Immature natural killer cell (primary cell): ENCODE data around the gene RNASEH2B. TPM values are rescaled to one million over a fixed set of nuclear protein-coding genes. Genes with fewer than 3 reads are reported as not detected.

ENCODE experiments used
- DNase-seq, 3 donors: peaks; one replicate each; pipeline ENCODE4 v3.0.0; 2022; ENCODE audit warnings: mixed read lengths in 1 of 3
- H3K27ac Mint-ChIP-seq, 6 donors: one replicate each; pipeline ENCODE4 v1.8.0; 2020; ENCODE audit warnings: mixed read lengths in 6 of 6, mild to moderate bottlenecking in 5 of 6, inconsistent platforms in 4 of 6, moderate library complexity in 3 of 6
- H3K27me3 Mint-ChIP-seq, 3 donors: one replicate each; pipeline ENCODE4 v1.8.0; 2020 to 2021; ENCODE audit warnings: low read depth in 3 of 3, mild to moderate bottlenecking in 3 of 3, mixed read lengths in 3 of 3, moderate library complexity in 3 of 3, inconsistent platforms in 1 of 3
- H3K36me3 Mint-ChIP-seq, 3 donors: one replicate each; pipeline ENCODE4 v1.8.0; 2020; ENCODE audit warnings: mixed read lengths in 3 of 3, inconsistent platforms in 2 of 3, mild to moderate bottlenecking in 2 of 3
- H3K4me1 Mint-ChIP-seq, 2 donors: one replicate each; pipeline ENCODE4 v1.8.0; 2020; ENCODE audit warnings: inconsistent platforms in 2 of 2, mild to moderate bottlenecking in 2 of 2, mixed read lengths in 2 of 2, moderate library complexity in 1 of 2
- H3K4me3 Mint-ChIP-seq, 5 donors: one replicate each; pipeline ENCODE4 v1.8.0; 2020; ENCODE audit warnings: mild to moderate bottlenecking in 5 of 5, mixed read lengths in 5 of 5, inconsistent platforms in 3 of 5, moderate library complexity in 3 of 5
- H3K9me3 Mint-ChIP-seq, 6 donors: one replicate each; pipeline ENCODE4 v1.8.0; 2020; ENCODE audit warnings: mild to moderate bottlenecking in 6 of 6, mixed read lengths in 6 of 6, inconsistent platforms in 4 of 6, moderate library complexity in 3 of 6
- polyA plus RNA-seq, 3 donors: library from polyadenylated mRNA; unstranded; fragments of 300-500 nt; fragmentation: Illumina TruSeq; gene quantifications; one replicate each; pipeline ENCODE4 v1.2.3, GENCODE V29; 2021

RNASEH2B gene
- polyA plus RNA-seq, 3 donors from 2014 or later = 52.9 to 70.5 (median 66.5) TPM

- peaks cover 22 to 31% of the 10 kb centered on the region in 2 donors for H3K4me1 Mint-ChIP-seq
- H3K36me3 Mint-ChIP-seq = peaks cover 0 to 7% (median 0%) of the 10 kb centered on the region in 3 donors
- no peak for DNase-seq
- no peaks in the 10 kb centered on the region for H3K9me3 Mint-ChIP-seq
- H3K27ac Mint-ChIP-seq = no peak overlapping the region
- H3K27me3 Mint-ChIP-seq = peaks cover 3 to 5% (median 5%) of the 10 kb centered on the region in 3 donors
- H3K4me3 Mint-ChIP-seq = no peak overlapping the region
These were observed 85.1 kb downstream of the RNASEH2B start for GRCh38 chr13:50994651-50995050.

GRCh38 chr13:50995854-50996253 lies 86.3 kb downstream of the RNASEH2B start:
- H3K9me3 Mint-ChIP-seq = no peaks in the 10 kb centered on the region
- peaks cover 22 to 27% of the 10 kb centered on the region in 2 donors for H3K4me1 Mint-ChIP-seq
- peaks cover 0 to 7% (median 0%) of the 10 kb centered on the region in 3 donors for H3K36me3 Mint-ChIP-seq
- peaks cover 0 to 4% (median 3%) of the 10 kb centered on the region in 3 donors for H3K27me3 Mint-ChIP-seq
- no peak overlapping the region for H3K27ac Mint-ChIP-seq
- no peak overlapping the region for H3K4me3 Mint-ChIP-seq
- DNase-seq = no peak

GRCh38 chr13:50998326-50998725 lies 88.7 kb downstream of the RNASEH2B start:
- Mint-ChIP-seq H3K4me1 (peaks cover 2 to 3% of the 10 kb centered on the region in 2 donors), H3K36me3 (peaks cover 0 to 7% (median 0%) of the 10 kb centered on the region in 3 donors), H3K4me3 (no peak overlapping the region), H3K27me3 (peaks cover 4 to 9% (median 5%) of the 10 kb centered on the region in 3 donors), H3K27ac (no peak overlapping the region), H3K9me3 (no peaks in the 10 kb centered on the region)
- no peak for DNase-seq

GRCh38 chr13:50999641-51000040 lies 90.0 kb downstream of the RNASEH2B start:
- Mint-ChIP-seq H3K27me3 (peaks cover 6 to 15% (median 9%) of the 10 kb centered on the region in 3 donors), H3K27ac (no peak overlapping the region), H3K4me3 (no peak overlapping the region), H3K36me3 (peaks cover 0 to 7% (median 0%) of the 10 kb centered on the region in 3 donors), H3K9me3 (no peaks in the 10 kb centered on the region), H3K4me1 (no peaks in the 10 kb centered on the region)
- DNase-seq = no peak

- Mint-ChIP-seq H3K27ac (no peak overlapping the region), H3K4me3 (no peak overlapping the region)
These were observed 90.5 kb downstream of the RNASEH2B start for GRCh38 chr13:51000061-51000460.

GRCh38 chr13:51000571-51001260 lies 91.1 kb downstream of the RNASEH2B start:
- Mint-ChIP-seq H3K4me3 (no peak overlapping the region), H3K27ac (no peak overlapping the region), H3K4me1 (no peaks in the 10 kb centered on the region), H3K9me3 (no peaks in the 10 kb centered on the region), H3K36me3 (peaks cover 0 to 7% (median 0%) of the 10 kb centered on the region in 3 donors), H3K27me3 (peaks cover 7 to 16% (median 9%) of the 10 kb centered on the region in 3 donors)
- DNase-seq = no peak

More at GRCh38 chr13:51000061-51000460, 90.5 kb downstream of the RNASEH2B start:
- Mint-ChIP-seq H3K27me3 (peaks cover 6 to 16% (median 9%) of the 10 kb centered on the region in 3 donors), H3K36me3 (peaks cover 0 to 7% (median 0%) of the 10 kb centered on the region in 3 donors), H3K4me1 (no peaks in the 10 kb centered on the region), H3K9me3 (no peaks in the 10 kb centered on the region)
- no peak for DNase-seq

GRCh38 chr13:51001335-51001734 lies 91.7 kb downstream of the RNASEH2B start:
- Mint-ChIP-seq H3K9me3 (no peaks in the 10 kb centered on the region), H3K36me3 (peaks cover 0 to 7% (median 0%) of the 10 kb centered on the region in 3 donors), H3K4me1 (no peaks in the 10 kb centered on the region), H3K27ac (no peak overlapping the region), H3K27me3 (peaks cover 7 to 16% (median 9%) of the 10 kb centered on the region in 3 donors), H3K4me3 (no peak overlapping the region)
- DNase-seq = no peak

- no peak for DNase-seq
- no peaks in the 10 kb centered on the region for H3K9me3 Mint-ChIP-seq
- H3K4me3 Mint-ChIP-seq = no peak overlapping the region
- no peak overlapping the region for H3K27ac Mint-ChIP-seq
- peaks cover 0 to 4% (median 0%) of the 10 kb centered on the region in 3 donors for H3K36me3 Mint-ChIP-seq
- H3K4me1 Mint-ChIP-seq = no peaks in the 10 kb centered on the region
- H3K27me3 Mint-ChIP-seq = peaks cover 7 to 16% (median 9%) of the 10 kb centered on the region in 3 donors
These were observed 93.1 kb downstream of the RNASEH2B start for GRCh38 chr13:51002736-51003135.

GRCh38 chr13:51003642-51004041 lies 94.1 kb downstream of the RNASEH2B start:
- H3K4me3 Mint-ChIP-seq = no peak overlapping the region
- H3K27me3 Mint-ChIP-seq = peaks cover 7 to 16% (median 9%) of the 10 kb centered on the region in 3 donors
- no peak for DNase-seq
- H3K4me1 Mint-ChIP-seq = no peaks in the 10 kb centered on the region
- H3K36me3 Mint-ChIP-seq = no peaks in the 10 kb centered on the region
- no peak overlapping the region for H3K27ac Mint-ChIP-seq
- no peaks in the 10 kb centered on the region for H3K9me3 Mint-ChIP-seq

GRCh38 chr13:51004111-51004865 lies 94.7 kb downstream of the RNASEH2B start:
- Mint-ChIP-seq H3K4me3 (no peak overlapping the region), H3K36me3 (no peaks in the 10 kb centered on the region), H3K27ac (peak overlapping the region in 1 of 6 donors; percentile 58), H3K9me3 (no peaks in the 10 kb centered on the region), H3K27me3 (peaks cover 7 to 16% (median 9%) of the 10 kb centered on the region in 3 donors), H3K4me1 (no peaks in the 10 kb centered on the region)
- DNase-seq = no peak

GRCh38 chr13:51004918-51005460 lies 95.4 kb downstream of the RNASEH2B start:
- H3K27me3 Mint-ChIP-seq = peaks cover 6 to 16% (median 9%) of the 10 kb centered on the region in 3 donors
- no peaks in the 10 kb centered on the region for H3K36me3 Mint-ChIP-seq
- H3K4me1 Mint-ChIP-seq = no peaks in the 10 kb centered on the region
- H3K9me3 Mint-ChIP-seq = no peaks in the 10 kb centered on the region
- H3K27ac Mint-ChIP-seq = no peak overlapping the region
- no peak overlapping the region for H3K4me3 Mint-ChIP-seq
- DNase-seq = no peak

- Mint-ChIP-seq H3K27ac (no peak overlapping the region), H3K4me1 (no peaks in the 10 kb centered on the region), H3K36me3 (no peaks in the 10 kb centered on the region), H3K27me3 (peaks cover 6 to 16% (median 9%) of the 10 kb centered on the region in 3 donors), H3K4me3 (no peak overlapping the region), H3K9me3 (no peaks in the 10 kb centered on the region)
- DNase-seq = no peak
These were observed 96.0 kb downstream of the RNASEH2B start for GRCh38 chr13:51005566-51005965.
